ENCODE measurements around the gene PDE2A.

Gene PDE2A

DNA sequence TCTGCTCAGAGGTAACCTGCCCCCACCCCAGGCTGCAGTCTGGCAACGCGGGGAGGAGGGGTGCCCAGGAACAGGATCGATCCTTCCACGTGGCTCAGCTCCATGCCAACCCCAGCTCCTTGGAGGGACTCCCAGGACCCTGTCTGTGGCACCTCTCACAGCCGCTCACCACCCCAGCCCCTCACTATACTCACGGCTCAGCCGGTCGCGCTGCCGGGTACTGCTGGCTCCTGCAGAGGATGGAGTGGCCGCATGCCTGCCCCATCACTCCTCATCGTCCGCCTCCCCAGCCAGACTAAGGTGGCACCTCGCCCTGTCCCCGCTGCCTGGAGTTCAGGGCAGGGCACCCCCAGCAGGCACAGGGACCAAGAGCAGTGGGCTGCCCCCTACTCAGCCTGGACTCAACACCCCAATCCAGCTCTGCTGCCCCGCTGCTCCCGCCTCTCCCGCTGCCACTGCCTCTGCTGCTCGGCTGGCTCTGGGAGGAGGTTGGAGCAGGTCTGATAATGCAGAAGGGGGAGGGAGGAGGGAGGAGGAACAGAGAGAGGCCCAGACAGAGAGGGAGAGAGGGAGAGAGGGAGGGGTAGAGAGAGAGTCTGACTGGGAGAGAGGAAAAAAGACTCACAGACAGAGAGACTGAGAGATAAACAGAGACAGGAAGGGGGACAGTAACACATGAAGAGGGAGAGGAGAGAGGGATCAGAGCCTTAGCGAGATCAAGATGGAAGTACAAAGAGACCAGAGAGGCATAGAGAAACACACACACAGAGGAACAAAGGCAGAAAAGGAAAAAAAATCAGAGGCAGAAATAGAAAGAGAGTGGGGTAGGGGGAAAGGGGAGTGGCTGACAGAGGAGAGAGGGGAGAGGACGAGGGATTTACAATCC, at the start of gene PDE2A:
TSS of gene PDE2A (minus strand) at position 480 of the 886 bp plus-strand sequence. CDS start at position 265, 215 bp downstream.
- no peaks in the 10 kb centered on the region for H3K36me3 ChIP-seq (ENCODE audit: insufficient read depth, low read length)
- H3K9me3 ChIP-seq (ENCODE audit: control insufficient read depth, insufficient read depth, low read length) = no peaks in the 10 kb centered on the region
- no peak within 1 kb of the TSS for H3K9ac ChIP-seq (ENCODE audit: low read depth, low read length)
- H3K4me1 ChIP-seq (ENCODE audit: insufficient read depth, low read length) = peaks cover 19% of the 10 kb centered on the region; the same call in 1 of the 2 replicates

DNA sequence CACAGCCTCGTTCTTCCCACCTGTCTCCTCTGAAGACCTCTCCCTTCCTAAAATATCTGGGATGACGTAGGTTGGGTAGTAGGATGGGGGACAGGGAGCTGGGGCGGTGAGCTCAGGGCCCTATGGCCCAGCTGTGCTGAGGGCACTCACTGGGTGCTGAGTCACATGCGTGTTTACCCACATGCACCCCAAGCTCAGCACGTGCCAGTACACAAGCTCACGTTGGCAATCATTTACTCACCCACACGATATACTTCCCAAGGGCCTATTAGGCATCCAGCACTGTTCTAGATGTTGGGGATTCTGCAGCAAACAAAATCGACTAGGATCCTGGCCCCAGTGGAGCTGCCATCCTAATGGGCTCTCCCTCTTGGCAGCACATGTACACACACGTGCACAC, 49.3 kb upstream of the PDE2A start:
- H3K9me3 ChIP-seq (ENCODE audit: control insufficient read depth, insufficient read depth, low read length) = no peaks in the 10 kb centered on the region
- peaks cover 5% of the 10 kb centered on the region; the same call in 1 of the 2 replicates for H3K36me3 ChIP-seq (ENCODE audit: insufficient read depth, low read length)
- no peak overlapping the region for H3K9ac ChIP-seq (ENCODE audit: low read depth, low read length)
- H3K4me1 ChIP-seq (ENCODE audit: insufficient read depth, low read length) = no peaks in the 10 kb centered on the region

- Histone ChIP-seq H3K9me3 (ENCODE audit: control insufficient read depth, insufficient read depth, low read length) (no peaks in the 10 kb centered on the region), H3K9ac (ENCODE audit: low read depth, low read length) (no peak overlapping the region), H3K36me3 (ENCODE audit: insufficient read depth, low read length) (peaks cover 5% of the 10 kb centered on the region; the same call in 1 of the 2 replicates), H3K4me1 (ENCODE audit: insufficient read depth, low read length) (no peaks in the 10 kb centered on the region)
These were observed 48.0 kb upstream of the PDE2A start for GRCh38 chr11:72722050-72722748.

DNA sequence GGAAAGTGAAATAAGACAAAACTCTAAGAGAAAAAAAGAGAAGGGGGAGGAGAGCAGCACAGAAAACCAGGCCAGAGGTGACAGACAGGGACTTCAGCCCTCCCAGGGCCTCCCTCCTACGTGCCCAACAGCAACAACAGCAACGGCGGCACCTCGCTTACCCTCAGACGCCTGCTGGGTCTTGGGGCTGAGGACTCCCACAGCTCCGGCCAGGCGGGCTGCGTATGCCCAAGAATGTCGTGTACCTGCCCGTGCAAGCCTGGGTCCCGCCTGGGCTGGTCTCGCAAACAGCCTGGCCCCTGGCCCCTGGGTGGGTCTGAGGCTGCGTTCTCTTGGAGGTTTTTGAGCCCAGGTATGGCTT, 47.4 kb upstream of the PDE2A start:
- Histone ChIP-seq H3K4me1 (ENCODE audit: insufficient read depth, low read length) (no peaks in the 10 kb centered on the region), H3K36me3 (ENCODE audit: insufficient read depth, low read length) (peaks cover 5% of the 10 kb centered on the region; the same call in 1 of the 2 replicates), H3K9ac (ENCODE audit: low read depth, low read length) (no peak overlapping the region), H3K9me3 (ENCODE audit: control insufficient read depth, insufficient read depth, low read length) (no peaks in the 10 kb centered on the region)

GRCh38 chr11:72721276-72721675, 47.1 kb upstream of the PDE2A start:
- Histone ChIP-seq H3K9me3 (ENCODE audit: control insufficient read depth, insufficient read depth, low read length) (no peaks in the 10 kb centered on the region), H3K4me1 (ENCODE audit: insufficient read depth, low read length) (no peaks in the 10 kb centered on the region), H3K36me3 (ENCODE audit: insufficient read depth, low read length) (peaks cover 5% of the 10 kb centered on the region; the same call in 1 of the 2 replicates), H3K9ac (ENCODE audit: low read depth, low read length) (no peak overlapping the region)

DNA sequence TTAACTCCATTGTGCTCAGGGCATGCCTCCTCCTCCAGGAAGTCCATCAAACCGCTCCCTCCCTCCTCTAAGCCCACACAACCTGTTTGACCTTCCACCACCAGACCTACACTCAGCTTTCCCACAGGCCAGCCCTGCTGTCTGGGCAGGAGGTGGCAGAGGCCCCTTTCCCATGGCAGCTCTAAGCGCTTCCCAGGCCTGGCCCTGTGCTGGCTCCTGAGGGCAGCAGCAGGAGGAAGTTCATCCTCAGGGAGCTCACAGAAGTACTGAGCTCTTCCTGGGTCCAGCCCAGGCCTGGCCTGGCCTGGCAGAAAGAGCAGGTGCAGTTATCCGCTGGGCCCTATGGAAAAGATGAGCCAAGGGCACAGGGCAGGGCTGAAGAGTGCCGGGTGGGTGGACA, 46.6 kb upstream of the PDE2A start:
- Histone ChIP-seq H3K9me3 (ENCODE audit: control insufficient read depth, insufficient read depth, low read length) (no peaks in the 10 kb centered on the region), H3K9ac (ENCODE audit: low read depth, low read length) (no peak overlapping the region), H3K4me1 (ENCODE audit: insufficient read depth, low read length) (no peaks in the 10 kb centered on the region), H3K36me3 (ENCODE audit: insufficient read depth, low read length) (peaks cover 5% of the 10 kb centered on the region; the same call in 1 of the 2 replicates)

DNA sequence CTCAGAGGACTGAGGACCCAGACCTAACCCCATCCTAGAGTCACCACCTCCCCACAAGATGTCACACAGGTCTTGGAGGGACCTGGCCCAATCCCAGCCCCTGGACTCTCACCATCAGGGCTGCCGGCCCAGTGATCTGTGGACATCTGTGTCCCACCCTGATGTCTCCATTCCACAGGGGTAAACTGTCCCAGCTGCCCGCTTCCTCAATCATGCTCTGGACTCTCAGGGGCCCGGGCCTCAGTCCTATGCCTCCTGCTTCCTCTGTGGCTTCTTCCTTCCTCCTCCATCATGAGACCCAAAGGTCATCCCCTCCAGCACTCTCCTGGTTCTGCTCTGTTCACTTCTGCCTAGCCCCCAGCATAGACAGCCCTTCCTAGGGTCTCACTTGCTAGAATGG, 45.8 kb upstream of the PDE2A start:
- no peaks in the 10 kb centered on the region for H3K4me1 ChIP-seq (ENCODE audit: insufficient read depth, low read length)
- H3K36me3 ChIP-seq (ENCODE audit: insufficient read depth, low read length) = peaks cover 5% of the 10 kb centered on the region; the same call in 1 of the 2 replicates
- no peak overlapping the region for H3K9ac ChIP-seq (ENCODE audit: low read depth, low read length)
- no peaks in the 10 kb centered on the region for H3K9me3 ChIP-seq (ENCODE audit: control insufficient read depth, insufficient read depth, low read length)

GRCh38 chr11:72719551-72719950, 45.3 kb upstream of the PDE2A start:
- Histone ChIP-seq H3K9ac (ENCODE audit: low read depth, low read length) (no peak overlapping the region), H3K36me3 (ENCODE audit: insufficient read depth, low read length) (peaks cover 5% of the 10 kb centered on the region; the same call in 1 of the 2 replicates), H3K4me1 (ENCODE audit: insufficient read depth, low read length) (no peaks in the 10 kb centered on the region), H3K9me3 (ENCODE audit: control insufficient read depth, insufficient read depth, low read length) (no peaks in the 10 kb centered on the region)

- peaks cover 5% of the 10 kb centered on the region; the same call in 1 of the 2 replicates for H3K36me3 ChIP-seq (ENCODE audit: insufficient read depth, low read length)
- H3K4me1 ChIP-seq (ENCODE audit: insufficient read depth, low read length) = no peaks in the 10 kb centered on the region
- H3K9me3 ChIP-seq (ENCODE audit: control insufficient read depth, insufficient read depth, low read length) = no peaks in the 10 kb centered on the region
- H3K9ac ChIP-seq (ENCODE audit: low read depth, low read length) = no peak overlapping the region
These were observed 44.9 kb upstream of the PDE2A start for GRCh38 chr11:72719144-72719543.

DNA sequence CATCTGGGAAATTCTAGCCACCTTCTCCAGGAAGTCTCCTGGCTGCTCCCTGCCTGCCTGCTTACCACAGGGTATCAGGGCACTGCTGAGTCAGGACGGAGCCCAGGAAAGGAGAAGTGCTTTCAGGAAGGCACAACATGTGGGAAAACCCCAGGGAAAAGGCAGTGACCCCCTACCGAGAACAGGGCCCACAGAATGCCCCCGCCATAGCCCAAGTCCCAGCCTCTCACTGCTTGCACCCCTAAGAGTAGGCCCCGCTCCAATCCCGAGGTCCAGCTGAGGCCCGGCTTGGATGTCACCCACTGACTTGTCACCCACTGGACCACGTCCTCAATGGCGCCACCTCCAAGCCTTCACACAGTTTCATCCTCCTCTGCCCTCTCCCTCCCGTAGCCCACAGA, 43.9 kb upstream of the PDE2A start:
- Histone ChIP-seq H3K36me3 (ENCODE audit: insufficient read depth, low read length) (no peaks in the 10 kb centered on the region), H3K4me1 (ENCODE audit: insufficient read depth, low read length) (no peaks in the 10 kb centered on the region; the same call in 1 of the 2 replicates), H3K9ac (ENCODE audit: low read depth, low read length) (no peak overlapping the region), H3K9me3 (ENCODE audit: control insufficient read depth, insufficient read depth, low read length) (no peaks in the 10 kb centered on the region)

DNA sequence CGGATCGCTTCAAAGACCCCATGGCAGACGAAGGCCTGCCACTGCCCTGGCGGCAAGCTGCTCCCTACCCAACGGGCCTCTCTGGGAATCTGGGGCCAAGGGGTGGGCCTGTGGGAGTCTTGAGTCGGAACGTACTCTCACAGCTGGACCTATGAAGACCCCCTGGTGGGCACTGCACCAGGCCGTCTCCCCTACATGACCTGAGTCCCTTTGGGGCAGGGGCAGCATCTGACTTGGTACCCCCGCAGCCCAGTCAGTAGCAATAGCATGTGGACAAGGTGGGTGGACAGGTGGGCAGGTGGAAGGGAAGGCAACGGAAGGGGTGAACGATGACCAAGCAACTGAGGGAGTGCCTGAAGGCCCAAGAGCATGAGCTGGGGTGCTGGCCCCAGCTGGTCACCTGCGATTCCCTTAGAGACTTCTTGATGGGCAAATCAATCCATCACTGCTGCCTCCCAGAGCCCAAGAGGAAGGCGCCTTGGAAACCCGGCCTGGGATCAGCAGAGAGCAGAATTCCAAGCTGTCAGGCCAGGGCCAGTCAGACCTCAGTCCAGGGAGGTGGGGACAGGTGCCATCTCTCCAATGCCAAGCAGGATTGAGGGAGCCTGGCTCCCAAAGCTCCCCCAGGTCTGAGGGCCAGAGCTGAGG, 42.7 kb upstream of the PDE2A start:
- no peaks in the 10 kb centered on the region for H3K9me3 ChIP-seq (ENCODE audit: control insufficient read depth, insufficient read depth, low read length)
- no peaks in the 10 kb centered on the region; the same call in 1 of the 2 replicates for H3K4me1 ChIP-seq (ENCODE audit: insufficient read depth, low read length)
- no peak overlapping the region for H3K9ac ChIP-seq (ENCODE audit: low read depth, low read length)
- no peaks in the 10 kb centered on the region; the same call in 1 of the 2 replicates for H3K36me3 ChIP-seq (ENCODE audit: insufficient read depth, low read length)

- H3K9ac ChIP-seq (ENCODE audit: low read depth, low read length) = no peak overlapping the region
- no peaks in the 10 kb centered on the region; the same call in 1 of the 2 replicates for H3K4me1 ChIP-seq (ENCODE audit: insufficient read depth, low read length)
- H3K36me3 ChIP-seq (ENCODE audit: insufficient read depth, low read length) = no peaks in the 10 kb centered on the region; the same call in none of the 2 replicates
- no peaks in the 10 kb centered on the region for H3K9me3 ChIP-seq (ENCODE audit: control insufficient read depth, insufficient read depth, low read length)
These were observed 42.1 kb upstream of the PDE2A start for GRCh38 chr11:72716290-72716689.

GRCh38 chr11:72712841-72713240, 38.6 kb upstream of the PDE2A start:
- Histone ChIP-seq H3K4me1 (ENCODE audit: insufficient read depth, low read length) (no peaks in the 10 kb centered on the region; the same call in 1 of the 2 replicates), H3K9me3 (ENCODE audit: control insufficient read depth, insufficient read depth, low read length) (no peaks in the 10 kb centered on the region), H3K36me3 (ENCODE audit: insufficient read depth, low read length) (no peaks in the 10 kb centered on the region; the same call in none of the 2 replicates), H3K9ac (ENCODE audit: low read depth, low read length) (no peak overlapping the region)

DNA sequence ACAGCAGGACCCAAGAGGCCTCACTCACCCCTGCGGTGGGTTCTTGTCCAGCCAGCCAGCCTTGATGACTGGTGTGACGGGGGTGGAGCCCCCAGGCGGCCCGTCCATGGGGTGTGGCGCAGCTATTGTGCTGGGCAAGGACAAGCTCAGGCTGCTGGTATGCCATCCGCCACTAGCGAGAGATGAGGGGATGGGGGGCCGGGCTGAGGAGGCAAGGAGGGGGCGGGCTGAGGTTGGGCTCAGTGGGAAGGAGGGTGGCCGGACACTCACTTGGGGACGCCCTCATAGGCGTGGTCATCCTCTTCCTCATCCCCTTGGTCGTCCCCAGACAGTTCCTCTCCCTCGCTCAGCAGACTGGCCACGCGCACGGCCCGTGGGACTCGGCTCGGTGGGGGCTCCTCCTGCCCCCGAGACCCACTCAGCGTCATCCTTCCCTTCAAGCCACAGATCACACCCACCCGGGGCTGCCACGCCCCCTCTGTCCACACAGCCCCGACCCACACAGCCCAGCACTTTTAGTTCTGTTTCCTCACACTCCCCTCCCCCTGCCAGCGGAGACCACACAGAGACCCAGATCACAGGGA, 38.0 kb upstream of the PDE2A start:
- H3K4me1 ChIP-seq (ENCODE audit: insufficient read depth, low read length) = peaks cover under 1% of the 10 kb centered on the region; the same call in 1 of the 2 replicates
- H3K9me3 ChIP-seq (ENCODE audit: control insufficient read depth, insufficient read depth, low read length) = no peaks in the 10 kb centered on the region
- H3K36me3 ChIP-seq (ENCODE audit: insufficient read depth, low read length) = no peaks in the 10 kb centered on the region; the same call in none of the 2 replicates
- no peak overlapping the region for H3K9ac ChIP-seq (ENCODE audit: low read depth, low read length)

Data from ES-I3 (cell line).